ENCODE measurements around the gene ANKRD52.
"Not testable (repeated sequence)": the region's sequence is repeated elsewhere in the genome, so short reads cannot be mapped to it uniquely, and the experiment has no call there.

GRCh38 chr12:56262955-56263354 is 4.8 kb upstream of the ANKRD52 start:
- not testable (repeated sequence) for TF ChIP-seq CTCF, POLR2A (IDR thresholded peaks at IDR 0.05)
